ENCODE measurements around the gene QRSL1. TPM values are rescaled to one million over a fixed set of nuclear protein-coding genes. Genes with fewer than 3 reads are reported as not detected.

QRSL1 gene
- total RNA-seq, 1 experiment from 2014 or later = 19.5 TPM

- peaks cover 22 to 23% of the 10 kb centered on the region in 2 experiments for H3K4me1 Mint-ChIP-seq
- H3K79me1 ChIP-seq (ENCODE audit: insufficient read depth, low read depth, low read length, poor library complexity, severe bottlenecking) = no peaks in the 10 kb centered on the region
- H2BK12ac ChIP-seq (ENCODE audit: insufficient read length, low read depth, low read length) = no peak overlapping the region
- H3T11ph ChIP-seq (ENCODE audit: low read length) = no peak overlapping the region
- no peaks in the 10 kb centered on the region for H3K79me2 ChIP-seq (ENCODE audit: insufficient read depth, low read length)
- no peak overlapping the region for H3K27ac Mint-ChIP-seq
- no peak overlapping the region for H3K23ac ChIP-seq (ENCODE audit: insufficient read length, low read depth, low read length)
- H3K36me3 Mint-ChIP-seq (ENCODE audit: insufficient read depth in 1 of 3, low read depth in 3 of 3) = peaks cover 14 to 38% (median 21%) of the 10 kb centered on the region in 3 experiments
- peaks cover 16% of the 10 kb centered on the region for H3K9me3 ChIP-seq (ENCODE audit: control insufficient read depth, low read depth, low read length)
- no peak for DNase-seq
- H3K27ac ChIP-seq (ENCODE audit: insufficient read length, low read depth, low read length) = no peak overlapping the region
- H2BK120ac ChIP-seq (ENCODE audit: low read depth, low read length, poor library complexity, severe bottlenecking) = no peak overlapping the region
- no peak overlapping the region for H3K56ac ChIP-seq (ENCODE audit: insufficient read length, low read depth, low read length)
- no peak overlapping the region for H3K14ac ChIP-seq (ENCODE audit: insufficient read depth, low read length)
- no peak overlapping the region for H2BK20ac ChIP-seq (ENCODE audit: low read depth, low read length, poor library complexity, severe bottlenecking)
- no peak for TF ChIP-seq CTCF (conservative IDR thresholded peaks at IDR 0.05)
- no peak overlapping the region for H3K9ac ChIP-seq (ENCODE audit: extremely low read depth, insufficient read length, low read length)
- H4K8ac ChIP-seq (replicated peaks; ENCODE audit: insufficient read length, low read depth, low read length) = no peak overlapping the region
- no peak overlapping the region for H3K4me2 ChIP-seq (ENCODE audit: insufficient read depth, insufficient read length, low read length)
- H4K91ac ChIP-seq (ENCODE audit: insufficient read length, low read depth, low read length) = no peak overlapping the region
- no peak overlapping the region for H2AFZ ChIP-seq (ENCODE audit: low read length)
- H2BK5ac ChIP-seq (ENCODE audit: insufficient read length, low read length) = no peak overlapping the region
- no peak overlapping the region for H3K18ac ChIP-seq (ENCODE audit: insufficient read length, low read depth, low read length)
- no peaks in the 10 kb centered on the region for H3K23me2 ChIP-seq (ENCODE audit: insufficient read length, low read depth, low read length, poor library complexity, severe bottlenecking)
- H4K5ac ChIP-seq (ENCODE audit: insufficient read length, low read depth, low read length) = no peak overlapping the region
- no peak overlapping the region for H2AK5ac ChIP-seq (ENCODE audit: insufficient read length, low read length)
- no peaks in the 10 kb centered on the region for H4K20me1 ChIP-seq (ENCODE audit: control insufficient read depth, insufficient read depth, insufficient read length)
- no peak overlapping the region for H3K4me3 Mint-ChIP-seq
- no peaks in the 10 kb centered on the region for H3K27me3 ChIP-seq (ENCODE audit: insufficient read depth, low read length)
- no peak overlapping the region for H3K4ac ChIP-seq (ENCODE audit: low read depth, low read length)
- no peak overlapping the region for H2BK15ac ChIP-seq (ENCODE audit: low read depth, low read length)
- H3K4me1 ChIP-seq (ENCODE audit: insufficient read depth, low read length) = peaks cover 4% of the 10 kb centered on the region; the same call in 1 of the 2 replicates
- H3K9me3 Mint-ChIP-seq = peaks cover 30 to 40% of the 10 kb centered on the region in 2 experiments
- no CpG with 5 or more reads among the region's 4 CpGs for WGBS (ENCODE audit: extremely low coverage, insufficient read length, low lambda C conversion rate)
- no peaks in the 10 kb centered on the region; the same call in 1 of the 2 replicates for H3K27me3 Mint-ChIP-seq (ENCODE audit: low read depth)
Measured at GRCh38 chr6:106704327-106704726, 74.9 kb downstream of the QRSL1 start.

Data from H9 (cell line).